ENCODE results near the gene TAS2R39.
"Not testable (repeated sequence)": the region's sequence is repeated elsewhere in the genome, so short reads cannot be mapped to it uniquely, and the experiment has no call there.

Gene TAS2R39

GRCh38 chr7:143183024-143183423 is at the start of gene TAS2R39:
TSS of gene TAS2R39 (plus strand) at chr7:143183419. CDS start at chr7:143183419, 0 bp downstream.
- no peak for DNase-seq

- DNase-seq = no peak
Measured at GRCh38 chr7:143147070-143147469, 36.1 kb upstream of the TAS2R39 start.

- DNase-seq = no peak
Measured at GRCh38 chr7:143148050-143148449, 35.2 kb upstream of the TAS2R39 start.

- no peak for DNase-seq
Measured at GRCh38 chr7:143148651-143149050, 34.6 kb upstream of the TAS2R39 start.

GRCh38 chr7:143150696-143151095 is 32.5 kb upstream of the TAS2R39 start:
- not testable (repeated sequence) for DNase-seq

- not testable (repeated sequence) for DNase-seq
Measured at GRCh38 chr7:143158617-143159016, 24.6 kb upstream of the TAS2R39 start.

GRCh38 chr7:143171697-143172096 is 11.5 kb upstream of the TAS2R39 start:
- DNase-seq = no peak

GRCh38 chr7:143172354-143172753 is 10.9 kb upstream of the TAS2R39 start:
- no peak for DNase-seq

GRCh38 chr7:143176128-143176527 is 7.1 kb upstream of the TAS2R39 start:
- no peak for DNase-seq

GRCh38 chr7:143177374-143178119 is 5.7 kb upstream of the TAS2R39 start:
- DNase-seq = no peak

- DNase-seq = not testable (repeated sequence)
Measured at GRCh38 chr7:143180771-143181170, 2.4 kb upstream of the TAS2R39 start.

GRCh38 chr7:143181349-143181748 is 1.9 kb upstream of the TAS2R39 start:
- no peak for DNase-seq

- DNase-seq = no peak
Measured at GRCh38 chr7:143185551-143185950, 2.3 kb downstream of the TAS2R39 start.

- no peak for DNase-seq
Measured at GRCh38 chr7:143188994-143189393, 5.8 kb downstream of the TAS2R39 start.

GRCh38 chr7:143193880-143194279 is 10.7 kb downstream of the TAS2R39 start:
- DNase-seq = no peak

- DNase-seq = no peak
Measured at GRCh38 chr7:143199040-143199439, 15.8 kb downstream of the TAS2R39 start.

GRCh38 chr7:143202161-143202560 is 18.9 kb downstream of the TAS2R39 start:
- DNase-seq = no peak

GRCh38 chr7:143203386-143203785 is 20.2 kb downstream of the TAS2R39 start:
- no peak for DNase-seq

- DNase-seq = no peak
Measured at GRCh38 chr7:143205560-143206293, 22.5 kb downstream of the TAS2R39 start.

- DNase-seq = no peak
Measured at GRCh38 chr7:143210541-143210940, 27.3 kb downstream of the TAS2R39 start.

GRCh38 chr7:143213478-143213877 is 30.3 kb downstream of the TAS2R39 start:
- not testable (repeated sequence) for DNase-seq

- peak; percentile 28 to 50 for DNase-seq
Measured at GRCh38 chr7:143214789-143215679, 31.8 kb downstream of the TAS2R39 start.

- no peak for DNase-seq
Measured at GRCh38 chr7:143216151-143216550, 32.9 kb downstream of the TAS2R39 start.
